Measurements from ENCODE around the gene APBB2.

DNA sequence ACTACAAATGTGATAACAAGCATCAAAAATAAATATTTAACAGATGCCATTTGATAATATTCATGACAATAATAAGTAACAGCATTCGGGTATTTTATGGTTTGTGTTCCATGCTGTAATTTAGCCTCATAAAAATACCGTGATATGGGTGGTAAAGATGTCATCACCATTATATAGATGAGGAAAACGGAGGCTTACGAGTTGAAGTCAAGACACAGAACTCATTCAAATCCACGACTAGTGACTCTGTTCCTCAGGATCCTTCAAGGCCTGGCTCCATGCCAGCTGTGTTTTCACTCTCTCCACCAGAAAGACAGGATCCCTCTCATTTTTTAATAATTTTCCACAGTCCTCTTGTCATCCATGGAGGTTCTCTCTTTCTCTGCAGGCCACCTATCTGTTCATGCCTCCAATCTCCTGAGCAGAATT, 94.5 kb downstream of the APBB2 start:
- TF ChIP-seq, protein P1, sequence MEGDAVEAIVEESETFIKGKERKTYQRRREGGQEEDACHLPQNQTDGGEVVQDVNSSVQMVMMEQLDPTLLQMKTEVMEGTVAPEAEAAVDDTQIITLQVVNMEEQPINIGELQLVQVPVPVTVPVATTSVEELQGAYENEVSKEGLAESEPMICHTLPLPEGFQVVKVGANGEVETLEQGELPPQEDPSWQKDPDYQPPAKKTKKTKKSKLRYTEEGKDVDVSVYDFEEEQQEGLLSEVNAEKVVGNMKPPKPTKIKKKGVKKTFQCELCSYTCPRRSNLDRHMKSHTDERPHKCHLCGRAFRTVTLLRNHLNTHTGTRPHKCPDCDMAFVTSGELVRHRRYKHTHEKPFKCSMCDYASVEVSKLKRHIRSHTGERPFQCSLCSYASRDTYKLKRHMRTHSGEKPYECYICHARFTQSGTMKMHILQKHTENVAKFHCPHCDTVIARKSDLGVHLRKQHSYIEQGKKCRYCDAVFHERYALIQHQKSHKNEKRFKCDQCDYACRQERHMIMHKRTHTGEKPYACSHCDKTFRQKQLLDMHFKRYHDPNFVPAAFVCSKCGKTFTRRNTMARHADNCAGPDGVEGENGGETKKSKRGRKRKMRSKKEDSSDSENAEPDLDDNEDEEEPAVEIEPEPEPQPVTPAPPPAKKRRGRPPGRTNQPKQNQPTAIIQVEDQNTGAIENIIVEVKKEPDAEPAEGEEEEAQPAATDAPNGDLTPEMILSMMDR (IDR thresholded peaks at IDR 0.05; ENCODE audit: control extremely low read depth in 1 of 3, insufficient read depth in 1 of 3, low read depth in 1 of 3, low read length in 3 of 3): no peak
- no peak for TF ChIP-seq EZH2 (IDR thresholded peaks at IDR 0.05; ENCODE audit: low read depth, low read length, severe bottlenecking)
- TF ChIP-seq RNF2 (IDR thresholded peaks at IDR 0.05; ENCODE audit: borderline replicate concordance, low read depth, low read length, missing control alignments, poor library complexity, severe bottlenecking): no peak
- TF ChIP-seq BCL11A (IDR thresholded peaks at IDR 0.05; ENCODE audit: low read depth in 2 of 2, low read length in 2 of 2): no peak

All from H1 (cell line).